Spleen (tissue), 7 donors: ENCODE results near the gene BZW1.

Source experiments
- POLR2A ChIP-seq, 3 donors: fragments of 450-650 bp; IDR thresholded peaks; one replicate each; pipeline ENCODE4 v1.5.1; 2017; ENCODE audit warnings: antibody characterized with exemption in 3 of 3, mild to moderate bottlenecking in 1 of 3
- POLR2AphosphoS5 ChIP-seq, 3 donors: sonication (generic); formaldehyde crosslinking; IDR thresholded peaks; one replicate each; pipeline ENCODE4 v1.5.1; 2017; ENCODE audit warnings: antibody characterized with exemption in 3 of 3
- TF ChIP-seq, protein P1 (sequence below), 11 experiments: fragments of 200-600 bp in 7 of 11; fragments of 450-650 bp in 4 of 11; sonication (generic) in 4 of 11; IDR thresholded peaks in 8 of 11; conservative IDR thresholded peaks in 3 of 11; 1 replicate in 7 of 11; 2 replicates in 4 of 11; pipeline versions ENCODE4 v1.4.0 to v1.8.0; 2016 to 2021; ENCODE audit warnings: antibody characterized with exemption in 11 of 11, inconsistent platforms in 4 of 11, mild to moderate bottlenecking in 1 of 11
- donor health status: DM: no; HTN: no; CAD: no; lungs with moderate emphysema.
- donor health status: DM: no; HTN: no; CAD: no.
- donor health status: DM: no; HTN: no; CAD: no.

DNA sequence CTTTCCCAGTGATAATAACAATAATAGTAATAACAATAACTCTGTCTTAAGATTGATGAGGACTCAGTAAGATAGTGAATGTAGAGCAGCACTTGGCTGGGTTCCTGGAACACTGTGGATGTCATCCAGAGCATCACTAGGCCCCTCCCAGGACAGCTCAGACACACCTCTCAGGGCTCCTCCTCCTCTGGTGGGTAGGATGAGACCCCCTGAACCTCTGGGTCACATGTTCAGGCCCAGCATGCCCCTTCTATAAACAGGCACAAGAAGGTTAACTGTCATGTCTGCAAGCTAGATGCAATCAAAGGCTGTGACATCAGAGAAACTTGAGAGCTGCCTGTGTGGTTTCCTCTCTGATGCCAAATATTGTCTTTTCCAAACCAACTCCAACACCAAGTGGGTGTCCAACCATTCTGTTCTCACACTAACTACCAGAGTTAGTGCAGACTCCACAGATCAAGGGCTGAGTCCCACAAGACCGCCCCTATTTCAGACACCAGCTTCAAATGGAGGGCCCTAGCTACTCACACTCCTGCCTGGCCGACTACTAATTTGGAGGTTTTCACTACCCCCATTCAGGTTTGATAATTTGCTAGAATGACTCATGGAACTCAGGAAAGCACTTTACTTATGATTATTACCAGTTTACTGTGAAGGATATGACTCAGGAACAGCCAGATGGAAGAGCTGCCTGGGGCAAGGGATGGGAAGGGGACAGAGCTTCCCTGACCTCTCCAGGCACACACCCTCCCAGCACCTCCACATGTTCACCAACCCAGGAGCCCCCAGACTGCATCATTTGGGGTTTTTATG lies 46.4 kb upstream of the BZW1 start:
- no peak for TF ChIP-seq POLR2AphosphoS5 (IDR thresholded peaks at IDR 0.05)
- TF ChIP-seq, protein P1, sequence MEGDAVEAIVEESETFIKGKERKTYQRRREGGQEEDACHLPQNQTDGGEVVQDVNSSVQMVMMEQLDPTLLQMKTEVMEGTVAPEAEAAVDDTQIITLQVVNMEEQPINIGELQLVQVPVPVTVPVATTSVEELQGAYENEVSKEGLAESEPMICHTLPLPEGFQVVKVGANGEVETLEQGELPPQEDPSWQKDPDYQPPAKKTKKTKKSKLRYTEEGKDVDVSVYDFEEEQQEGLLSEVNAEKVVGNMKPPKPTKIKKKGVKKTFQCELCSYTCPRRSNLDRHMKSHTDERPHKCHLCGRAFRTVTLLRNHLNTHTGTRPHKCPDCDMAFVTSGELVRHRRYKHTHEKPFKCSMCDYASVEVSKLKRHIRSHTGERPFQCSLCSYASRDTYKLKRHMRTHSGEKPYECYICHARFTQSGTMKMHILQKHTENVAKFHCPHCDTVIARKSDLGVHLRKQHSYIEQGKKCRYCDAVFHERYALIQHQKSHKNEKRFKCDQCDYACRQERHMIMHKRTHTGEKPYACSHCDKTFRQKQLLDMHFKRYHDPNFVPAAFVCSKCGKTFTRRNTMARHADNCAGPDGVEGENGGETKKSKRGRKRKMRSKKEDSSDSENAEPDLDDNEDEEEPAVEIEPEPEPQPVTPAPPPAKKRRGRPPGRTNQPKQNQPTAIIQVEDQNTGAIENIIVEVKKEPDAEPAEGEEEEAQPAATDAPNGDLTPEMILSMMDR (IDR thresholded peaks at IDR 0.05 in 8 of 11, conservative IDR thresholded peaks at IDR 0.05 in 3 of 11) = no peak
- TF ChIP-seq POLR2A (IDR thresholded peaks at IDR 0.05) = no peak
